Measurements from ENCODE around the gene FUZ.

FUZ gene

GRCh38 chr19:49844138-49845095 lies 31.3 kb upstream of the FUZ start:
- TF ChIP-seq CTCF (IDR thresholded peaks at IDR 0.05; ENCODE audit: low read depth, low read length), result no peak
- no peak overlapping the region for H3K4me3 ChIP-seq (ENCODE audit: low read depth, low read length)

- no peak overlapping the region for H3K4me3 ChIP-seq (ENCODE audit: low read depth, low read length)
- no peak for TF ChIP-seq CTCF (IDR thresholded peaks at IDR 0.05; ENCODE audit: low read depth, low read length)
Observed at GRCh38 chr19:49843265-49843664, 30.2 kb upstream of the FUZ start.

- no peak overlapping the region for H3K4me3 ChIP-seq (ENCODE audit: low read depth, low read length)
- no peak for TF ChIP-seq CTCF (IDR thresholded peaks at IDR 0.05; ENCODE audit: low read depth, low read length)
Observed at GRCh38 chr19:49840736-49841249, 27.7 kb upstream of the FUZ start.

- no peak overlapping the region for H3K4me3 ChIP-seq (ENCODE audit: low read depth, low read length)
- TF ChIP-seq CTCF (IDR thresholded peaks at IDR 0.05; ENCODE audit: low read depth, low read length), result no peak
Observed at GRCh38 chr19:49840321-49840720, 27.2 kb upstream of the FUZ start.

GRCh38 chr19:49839713-49840112 lies 26.6 kb upstream of the FUZ start:
- no peak overlapping the region for H3K4me3 ChIP-seq (ENCODE audit: low read depth, low read length)
- TF ChIP-seq CTCF (IDR thresholded peaks at IDR 0.05; ENCODE audit: low read depth, low read length), result no peak

GRCh38 chr19:49838885-49839588 lies 25.9 kb upstream of the FUZ start:
- TF ChIP-seq CTCF (IDR thresholded peaks at IDR 0.05; ENCODE audit: low read depth, low read length), result no peak
- no peak overlapping the region for H3K4me3 ChIP-seq (ENCODE audit: low read depth, low read length)

- no peak overlapping the region for H3K4me3 ChIP-seq (ENCODE audit: low read depth, low read length)
- no peak for TF ChIP-seq CTCF (IDR thresholded peaks at IDR 0.05; ENCODE audit: low read depth, low read length)
Observed at GRCh38 chr19:49837425-49837824, 24.3 kb upstream of the FUZ start.
